BJ (cell line): ENCODE results near the gene ZMYND11. TPM values are rescaled to one million over a fixed set of nuclear protein-coding genes. Genes with fewer than 3 reads are reported as not detected.

Source experiments
- CTCF ChIA-PET: fragments of 350-600 bp; formaldehyde crosslinking; extraction: SDS; loops from one replicate; lab custom pipeline; 2021; ENCODE audit warnings: antibody characterized with exemption, inconsistent platforms; lab: Yijun Ruan, JAX
- POLR2A ChIA-PET: fragments of 300-600 bp; sonication (Branson Sonifier 250); formaldehyde crosslinking; extraction: SDS; loops from one replicate; lab custom pipeline; 2021; ENCODE audit warnings: antibody characterized with exemption; lab: Charles Lee
- DNase-seq: peaks from one replicate; pipeline ENCODE4 v3.0.0-alpha.2; 2011; ENCODE audit warnings: low read depth
- H3K27me3 ChIP-seq: 2 replicates; pipeline ENCODE4 v1.6.0; 2011; ENCODE audit warnings: low read length; ENCODE audit not compliant: control insufficient read depth, insufficient read depth
- H3K36me3 ChIP-seq: 2 replicates; pipeline ENCODE4 v1.5.1; 2011; ENCODE audit warnings: low read length; ENCODE audit not compliant: control insufficient read depth, insufficient read depth
- H3K4me3 ChIP-seq: 2 replicates; pipeline ENCODE4 v1.5.1; 2011; ENCODE audit warnings: low read depth, mild to moderate bottlenecking, control low read depth, low read length
- polyA plus RNA-seq: library from polyadenylated mRNA; depleted of rRNA; stranded (reverse); fragments of >200 nt; gene quantifications from 2 replicates; pipeline ENCODE4 v1.2.3, GENCODE V29; 2011
- TF ChIP-seq, protein P1 (sequence below): IDR thresholded peaks from 2 replicates; pipeline ENCODE4 v1.5.1; 2011; ENCODE audit warnings: low read depth, mild to moderate bottlenecking, control low read depth, inconsistent platforms, low read length, moderate library complexity; ENCODE audit not compliant: insufficient read depth

The ZMYND11 gene
- polyA plus RNA-seq, 1 experiment: 37.6 TPM

DNA sequence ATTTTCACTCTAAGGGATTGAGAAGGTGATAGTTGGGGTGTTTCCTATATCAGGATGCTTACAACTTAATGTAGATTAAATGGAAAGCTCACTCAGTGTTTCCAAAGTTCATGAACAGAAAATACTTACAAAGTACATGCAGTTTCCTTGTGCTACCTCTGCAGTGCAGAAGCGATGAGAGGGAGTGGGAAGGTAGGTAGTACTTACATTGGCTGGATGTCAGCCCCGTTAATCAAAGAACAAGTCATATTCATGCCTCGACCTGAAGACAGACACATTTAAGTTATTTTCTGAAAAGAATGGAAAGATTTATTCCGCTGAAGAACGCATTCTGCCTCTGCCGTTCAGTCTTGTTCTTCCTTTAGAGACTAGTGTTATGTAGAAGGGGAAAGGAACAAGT lies 93.1 kb downstream of the ZMYND11 start:
- POLR2A ChIA-PET: interaction anchor here (0.6 kb wide), 1 partner anchor 8 kb away, joined by 3 read pairs; no protein-coding TSS in a partner anchor
- TF ChIP-seq, protein P1, sequence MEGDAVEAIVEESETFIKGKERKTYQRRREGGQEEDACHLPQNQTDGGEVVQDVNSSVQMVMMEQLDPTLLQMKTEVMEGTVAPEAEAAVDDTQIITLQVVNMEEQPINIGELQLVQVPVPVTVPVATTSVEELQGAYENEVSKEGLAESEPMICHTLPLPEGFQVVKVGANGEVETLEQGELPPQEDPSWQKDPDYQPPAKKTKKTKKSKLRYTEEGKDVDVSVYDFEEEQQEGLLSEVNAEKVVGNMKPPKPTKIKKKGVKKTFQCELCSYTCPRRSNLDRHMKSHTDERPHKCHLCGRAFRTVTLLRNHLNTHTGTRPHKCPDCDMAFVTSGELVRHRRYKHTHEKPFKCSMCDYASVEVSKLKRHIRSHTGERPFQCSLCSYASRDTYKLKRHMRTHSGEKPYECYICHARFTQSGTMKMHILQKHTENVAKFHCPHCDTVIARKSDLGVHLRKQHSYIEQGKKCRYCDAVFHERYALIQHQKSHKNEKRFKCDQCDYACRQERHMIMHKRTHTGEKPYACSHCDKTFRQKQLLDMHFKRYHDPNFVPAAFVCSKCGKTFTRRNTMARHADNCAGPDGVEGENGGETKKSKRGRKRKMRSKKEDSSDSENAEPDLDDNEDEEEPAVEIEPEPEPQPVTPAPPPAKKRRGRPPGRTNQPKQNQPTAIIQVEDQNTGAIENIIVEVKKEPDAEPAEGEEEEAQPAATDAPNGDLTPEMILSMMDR: no peak
- CTCF ChIA-PET: interaction anchor here (1.0 kb wide), 1 partner anchor 43 kb away, joined by 4 read pairs; no protein-coding TSS in a partner anchor
- no peaks in the 10 kb centered on the region for H3K27me3 ChIP-seq
- no peak overlapping the region for H3K4me3 ChIP-seq
- no peaks in the 10 kb centered on the region for H3K36me3 ChIP-seq
- DNase-seq: no peak

DNA sequence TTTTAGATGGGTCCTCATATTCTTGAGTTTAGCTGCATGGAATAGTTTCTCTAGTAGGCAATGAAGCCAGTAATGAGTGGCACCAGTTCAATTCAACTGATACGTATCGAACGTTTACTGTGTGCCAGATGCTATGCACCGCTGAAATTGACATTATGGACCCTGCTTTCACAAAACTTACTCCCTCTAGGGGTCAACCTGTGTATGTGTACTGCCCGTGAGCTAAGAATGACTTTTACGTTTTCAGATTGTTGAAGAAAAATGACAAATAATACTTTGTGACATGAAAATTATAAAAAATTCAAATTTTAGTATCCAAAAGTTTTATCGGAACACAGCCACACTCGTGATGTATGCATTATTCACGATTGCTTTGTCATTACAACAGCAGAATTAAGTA lies 95.5 kb downstream of the ZMYND11 start:
- no peaks in the 10 kb centered on the region for H3K27me3 ChIP-seq
- ChIA-PET POLR2A (no interaction called here), CTCF (interaction anchor here (0.7 to 2.1 kb wide), 3 partner anchors 10 to 180 kb away, joined by 3 to 7 read pairs (median 6); no protein-coding TSS in a partner anchor)
- TF ChIP-seq, protein P1: peak; percentile 40; the same call in 1 of the 2 replicates
- no peak for DNase-seq
- no peaks in the 10 kb centered on the region for H3K36me3 ChIP-seq
- H3K4me3 ChIP-seq: no peak overlapping the region

DNA sequence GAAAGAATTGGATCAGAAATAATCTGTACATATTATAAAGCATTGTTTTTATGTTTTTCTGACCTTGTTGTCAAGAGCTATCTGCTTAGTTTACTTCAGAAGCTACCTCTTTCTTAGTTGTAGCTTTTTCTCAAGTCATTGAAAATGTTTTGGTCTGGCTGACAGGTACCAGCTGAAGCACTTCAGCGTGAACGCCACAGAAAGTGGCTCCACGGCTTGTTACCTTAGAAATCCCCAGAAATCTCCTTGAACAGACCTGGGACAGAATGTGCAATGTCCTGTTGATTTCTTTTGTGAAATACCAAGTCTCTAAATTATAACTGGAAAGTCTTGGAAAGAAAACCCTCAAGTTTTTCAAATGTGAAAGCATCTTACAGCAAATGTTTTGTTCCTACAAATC lies 96.8 kb downstream of the ZMYND11 start:
- CTCF ChIA-PET: interaction anchor here (1.1 kb wide), 1 partner anchor 9 kb away, joined by 4 read pairs; no protein-coding TSS in a partner anchor
- POLR2A ChIA-PET: no interaction called here
- Histone ChIP-seq H3K27me3 (no peaks in the 10 kb centered on the region), H3K4me3 (no peak overlapping the region), H3K36me3 (no peaks in the 10 kb centered on the region)
- DNase-seq: no peak
- TF ChIP-seq, protein P1: no peak

DNA sequence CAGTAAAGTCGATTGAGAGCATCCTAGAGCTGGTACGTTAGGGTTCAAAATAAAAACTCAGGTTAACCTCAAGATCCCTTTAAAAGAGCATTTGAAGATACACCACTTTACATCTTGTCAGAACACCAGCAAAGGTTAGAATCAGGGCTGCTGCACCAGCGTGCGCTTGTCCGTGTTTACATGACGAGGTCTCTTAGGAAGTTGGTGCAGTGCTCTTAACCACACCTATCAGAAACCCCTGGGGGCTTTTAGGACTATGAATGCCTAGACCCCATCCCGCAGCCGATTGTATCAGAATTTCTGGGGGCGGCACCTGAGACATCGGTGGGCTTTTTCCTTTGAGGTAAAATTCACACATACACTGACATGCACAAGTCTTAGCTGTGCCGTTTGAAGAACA lies 97.6 kb downstream of the ZMYND11 start:
- TF ChIP-seq, protein P1: no peak
- ChIA-PET POLR2A (no interaction called here), CTCF (no interaction called here)

DNA sequence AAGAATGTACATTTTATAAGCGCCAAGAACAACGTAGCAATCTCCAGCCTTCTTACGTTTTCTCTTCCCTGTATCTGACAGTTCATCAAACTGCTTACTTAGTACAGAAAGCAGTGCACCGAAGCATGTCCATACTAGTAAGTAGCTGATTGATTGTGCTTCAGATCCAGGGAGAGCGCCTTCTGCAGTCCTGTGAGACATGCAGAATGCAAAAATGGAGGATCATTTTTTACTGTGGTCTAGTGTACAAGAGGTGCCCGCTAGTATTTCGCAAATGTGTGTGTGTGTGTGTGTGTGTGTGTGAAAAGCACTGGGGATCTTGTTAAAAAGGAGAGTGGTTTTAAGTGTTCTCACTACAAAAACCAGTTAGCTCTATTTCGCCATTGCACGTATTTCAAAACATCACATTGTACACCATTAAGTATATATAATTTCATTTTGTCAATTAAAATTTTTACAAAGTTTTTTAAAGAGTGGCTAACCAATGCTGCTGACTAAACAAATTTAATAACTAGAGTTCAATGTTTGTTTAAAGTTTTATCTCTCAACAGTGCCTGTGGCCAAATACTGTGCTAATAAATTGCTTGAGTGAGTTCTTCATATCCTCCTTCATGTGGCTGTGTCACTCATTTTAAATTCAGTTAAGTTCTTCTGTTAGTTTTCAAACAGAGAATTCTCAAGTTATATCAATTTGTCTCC lies 99.6 kb downstream of the ZMYND11 start:
- Histone ChIP-seq H3K4me3 (no peak overlapping the region), H3K36me3 (peaks cover 1% of the 10 kb centered on the region; the same call in 1 of the 2 replicates), H3K27me3 (no peaks in the 10 kb centered on the region)
- POLR2A ChIA-PET: no interaction called here
- CTCF ChIA-PET: interaction anchor here (1.2 to 1.4 kb wide), 2 partner anchors 18 to 38 kb away, joined by 3 read pairs; no protein-coding TSS in a partner anchor
- TF ChIP-seq, protein P1: no peak
- DNase-seq: no peak

More for the DNA sequence above, 97.6 kb downstream of the ZMYND11 start:
- H3K27me3 ChIP-seq: no peaks in the 10 kb centered on the region
- no peaks in the 10 kb centered on the region for H3K36me3 ChIP-seq
- H3K4me3 ChIP-seq: no peak overlapping the region
- DNase-seq: no peak
